NCI-H2107 (cell line): ENCODE measurements around the gene MPZL3.

Experiments
- DNase-seq: peaks from one replicate; lab custom pipeline; 2025; lab: John Stamatoyannopoulos, UW

MPZL3 gene

GRCh38 chr11:118264569-118265465, 12.7 kb upstream of the MPZL3 start:
- DNase-seq, result no peak

- DNase-seq, result peak; percentile 28
Measured at GRCh38 chr11:118263695-118264568, 11.8 kb upstream of the MPZL3 start, which contains the start of gene MPZL2. Gene MPZL2, minus strand, starts transcription at chr11:118264297. Its CDS starts 144 bp downstream, at chr11:118264153.

- no peak for DNase-seq
Measured at GRCh38 chr11:118263112-118263511, 10.9 kb upstream of the MPZL3 start.

- DNase-seq, result no peak
Measured at GRCh38 chr11:118260353-118260752, 8.2 kb upstream of the MPZL3 start.

GRCh38 chr11:118259138-118259537, 7.0 kb upstream of the MPZL3 start:
- no peak for DNase-seq

- DNase-seq, result no peak
Measured at GRCh38 chr11:118258410-118258809, 6.2 kb upstream of the MPZL3 start.

- DNase-seq, result no peak
Measured at GRCh38 chr11:118252688-118253087, 523 bp upstream of the MPZL3 start.

GRCh38 chr11:118247041-118247440, 5.1 kb downstream of the MPZL3 start:
- no peak for DNase-seq

GRCh38 chr11:118245936-118246562, 6.1 kb downstream of the MPZL3 start:
- DNase-seq, result no peak

GRCh38 chr11:118243993-118244762, 8.0 kb downstream of the MPZL3 start:
- DNase-seq, result no peak

- DNase-seq, result no peak
Measured at GRCh38 chr11:118243161-118243560, 9.0 kb downstream of the MPZL3 start.

GRCh38 chr11:118241764-118242098, 10.4 kb downstream of the MPZL3 start:
- DNase-seq, result no peak

GRCh38 chr11:118240999-118241763, 11.0 kb downstream of the MPZL3 start:
- DNase-seq, result no peak

GRCh38 chr11:118239509-118240205, 12.5 kb downstream of the MPZL3 start:
- DNase-seq, result no peak

- no peak for DNase-seq
Measured at GRCh38 chr11:118238929-118239328, 13.2 kb downstream of the MPZL3 start.

GRCh38 chr11:118238421-118238820, 13.7 kb downstream of the MPZL3 start:
- DNase-seq, result no peak

- DNase-seq, result no peak
Measured at GRCh38 chr11:118236170-118236569, 16.0 kb downstream of the MPZL3 start.

- DNase-seq, result no peak
Measured at GRCh38 chr11:118234833-118235232, 17.3 kb downstream of the MPZL3 start.

- no peak for DNase-seq
Measured at GRCh38 chr11:118233850-118234249, 18.3 kb downstream of the MPZL3 start.

- DNase-seq, result no peak
Measured at GRCh38 chr11:118233377-118233776, 18.8 kb downstream of the MPZL3 start.
